Stimulated activated CD8-positive, alpha-beta memory T cell treated with anti-CD3 and anti-CD28 coated beads, Interleukin-7, amount 100 ng/mL, for 48 hours (primary cell): ENCODE measurements around the gene HNRNPA2B1.
"Not testable (repeated sequence)": the region's sequence is repeated elsewhere in the genome, so short reads cannot be mapped to it uniquely, and the experiment has no call there.

Source experiments
- DNase-seq, 2 donors: peaks; one replicate each; pipeline ENCODE4 v3.0.0-alpha.2; 2020; ENCODE audit warnings: low read depth in 1 of 2; ENCODE audit errors: extremely low read depth in 1 of 2

HNRNPA2B1 gene

GRCh38 chr7:26167303-26167934, 33.1 kb downstream of the HNRNPA2B1 start:
- DNase-seq = no peak

GRCh38 chr7:26166684-26167266, 33.8 kb downstream of the HNRNPA2B1 start:
- no peak for DNase-seq

- no peak for DNase-seq
These were observed 34.4 kb downstream of the HNRNPA2B1 start for GRCh38 chr7:26165950-26166683.

- DNase-seq = not testable (repeated sequence)
These were observed 36.7 kb downstream of the HNRNPA2B1 start for GRCh38 chr7:26163804-26164203.

- DNase-seq = no peak
These were observed 38.1 kb downstream of the HNRNPA2B1 start for GRCh38 chr7:26162431-26162830.

GRCh38 chr7:26160896-26161295, 39.6 kb downstream of the HNRNPA2B1 start:
- DNase-seq = no peak

- DNase-seq = no peak
These were observed 41.3 kb downstream of the HNRNPA2B1 start for GRCh38 chr7:26159243-26159642.

- DNase-seq = no peak
These were observed 42.9 kb downstream of the HNRNPA2B1 start for GRCh38 chr7:26157520-26158105.

- no peak for DNase-seq
These were observed 43.8 kb downstream of the HNRNPA2B1 start for GRCh38 chr7:26156451-26157420.

- no peak for DNase-seq
These were observed 44.8 kb downstream of the HNRNPA2B1 start for GRCh38 chr7:26155531-26156375.

GRCh38 chr7:26153823-26154783, 46.4 kb downstream of the HNRNPA2B1 start:
- DNase-seq = peak in 1 of 2 donors; percentile 29

GRCh38 chr7:26153241-26153822, 47.2 kb downstream of the HNRNPA2B1 start:
- peak in 1 of 2 donors; percentile 15 for DNase-seq

GRCh38 chr7:26152782-26153240, 47.7 kb downstream of the HNRNPA2B1 start:
- peak in 1 of 2 donors; percentile 9 for DNase-seq

GRCh38 chr7:26151953-26152781, 48.4 kb downstream of the HNRNPA2B1 start, which contains the start of gene NFE2L3:
TSS of gene NFE2L3 (plus strand) at chr7:26152198. CDS start at chr7:26152499, 301 bp downstream.
- DNase-seq = peak; percentile 69 to 74

GRCh38 chr7:26151650-26151952, 48.9 kb downstream of the HNRNPA2B1 start:
- no peak for DNase-seq

- no peak for DNase-seq
These were observed 49.5 kb downstream of the HNRNPA2B1 start for GRCh38 chr7:26151096-26151495.

- DNase-seq = no peak
These were observed 51.1 kb downstream of the HNRNPA2B1 start for GRCh38 chr7:26149391-26149977.
